ENCODE data around the gene SCGB1D4. TPM values are rescaled to one million over a fixed set of nuclear protein-coding genes. Genes with fewer than 3 reads are reported as not detected.

The SCGB1D4 gene
- total and polyA plus RNA-seq, 2 of the 4 experiments (the other 2 are of a cell fraction), result not detected

DNA sequence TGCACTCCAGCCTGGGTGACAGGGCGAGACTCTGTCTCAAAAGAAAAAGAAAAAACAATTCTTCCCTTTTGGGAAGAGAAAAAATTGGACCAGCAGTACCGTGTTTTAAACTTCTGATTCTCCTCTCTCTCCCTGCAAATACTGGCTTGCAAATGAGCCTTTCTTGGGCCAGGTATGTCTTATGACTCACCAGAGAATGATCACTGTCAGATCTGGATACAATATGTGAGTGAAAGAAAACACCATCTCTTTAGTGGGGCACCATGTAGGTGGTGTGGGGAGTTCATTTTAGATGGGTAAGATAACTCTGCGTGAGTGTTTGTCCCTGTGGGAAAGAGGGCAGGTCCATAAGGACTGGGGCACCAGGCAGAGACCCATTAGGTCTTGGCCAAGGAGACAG is 31.3 kb downstream of the SCGB1D4 start:
- WGBS, 2 experiments (ENCODE audit: extremely low coverage in 2 of 2, insufficient read length in 1 of 2), result 50% methylated on average over 1 of the region's 3 CpGs; no CpG with 5 or more reads in 1 of the 2 experiments

More for the DNA sequence above, 31.3 kb downstream of the SCGB1D4 start:
- no peaks in the 10 kb centered on the region for H3K79me1 ChIP-seq (ENCODE audit: low read depth in 1 of 2, low read length in 2 of 2)
- no peak overlapping the region for H2AK5ac ChIP-seq (ENCODE audit: low read depth, low read length)
- H2BK5ac ChIP-seq (ENCODE audit: low read depth, low read length, poor library complexity, severe bottlenecking), result no peak overlapping the region
- no peak overlapping the region for H2AK9ac ChIP-seq (replicated peaks; ENCODE audit: low read depth, low read length, poor library complexity)
- DNase-seq, result no peak
- in situ Hi-C loops (cut with MboI; ENCODE audit: low sequenced_read_pairs), result no loop called here
- dilution Hi-C loops (cut with HindIII; ENCODE audit: low sequenced_read_pairs, unreplicated experiment), result no loop called here
- H4K5ac ChIP-seq (ENCODE audit: low read depth, low read length), result no peak overlapping the region
- intact Hi-C loops (cut with micrococcal nuclease), result no loop called here
- ATAC-seq (ENCODE audit: low read depth), result no peak
- H3K9me3 ChIP-seq (ENCODE audit: control insufficient read depth, insufficient read depth, low read length), result no peaks in the 10 kb centered on the region
- H4K20me1 ChIP-seq (ENCODE audit: insufficient read depth, low read length), result no peaks in the 10 kb centered on the region
- H2BK15ac ChIP-seq (ENCODE audit: low read depth, low read length), result no peak overlapping the region
- H3K56ac ChIP-seq (ENCODE audit: extremely low read depth, insufficient read depth, low read length), result no peak overlapping the region
- no peak overlapping the region for H3K27ac ChIP-seq (ENCODE audit: insufficient read depth, low read length)
- H3K9me1 ChIP-seq (ENCODE audit: insufficient read depth, low read length), result no peaks in the 10 kb centered on the region; the same call in 1 of the 2 replicates
- no peaks in the 10 kb centered on the region for H3K4me1 ChIP-seq (ENCODE audit: control insufficient read depth, insufficient read depth, low read length)
- H3K4me2 ChIP-seq (ENCODE audit: low read depth, low read length), result no peak overlapping the region
- no peak overlapping the region for H2BK120ac ChIP-seq (ENCODE audit: low read depth, low read length)
- peaks cover 2% of the 10 kb centered on the region; the same call in 1 of the 2 replicates for H3K27me3 ChIP-seq (ENCODE audit: control insufficient read depth, insufficient read depth, low read length)
- H4K91ac ChIP-seq (ENCODE audit: insufficient read depth, low read depth, low read length), result no peak overlapping the region
- CTCF ChIA-PET, result no interaction called here
- no peak overlapping the region for H4K8ac ChIP-seq (ENCODE audit: low read depth in 2 of 2, low read length in 2 of 2)
- POLR2A ChIA-PET (ENCODE audit: unreplicated experiment), result no interaction called here
- no peak overlapping the region for H3K4me3 ChIP-seq (ENCODE audit: insufficient read depth, low read depth, low read length)
- no peak overlapping the region for H3K4ac ChIP-seq (ENCODE audit: low read depth, low read length)
- no peak for TF ChIP-seq RFX5 (IDR thresholded peaks at IDR 0.05; ENCODE audit: low read depth, low read length)
- TF ChIP-seq POLR2A (IDR thresholded peaks at IDR 0.05; ENCODE audit: low read depth, low read length), result no peak
- no peak for TF ChIP-seq BHLHE40 (IDR thresholded peaks at IDR 0.05; ENCODE audit: low read depth, low read length)
- TF ChIP-seq CEBPB (IDR thresholded peaks at IDR 0.05; ENCODE audit: low read depth, low read length), result no peak
- no peak for TF ChIP-seq CHD1 (IDR thresholded peaks at IDR 0.05; ENCODE audit: low read depth, low read length)
- TF ChIP-seq, protein P1, sequence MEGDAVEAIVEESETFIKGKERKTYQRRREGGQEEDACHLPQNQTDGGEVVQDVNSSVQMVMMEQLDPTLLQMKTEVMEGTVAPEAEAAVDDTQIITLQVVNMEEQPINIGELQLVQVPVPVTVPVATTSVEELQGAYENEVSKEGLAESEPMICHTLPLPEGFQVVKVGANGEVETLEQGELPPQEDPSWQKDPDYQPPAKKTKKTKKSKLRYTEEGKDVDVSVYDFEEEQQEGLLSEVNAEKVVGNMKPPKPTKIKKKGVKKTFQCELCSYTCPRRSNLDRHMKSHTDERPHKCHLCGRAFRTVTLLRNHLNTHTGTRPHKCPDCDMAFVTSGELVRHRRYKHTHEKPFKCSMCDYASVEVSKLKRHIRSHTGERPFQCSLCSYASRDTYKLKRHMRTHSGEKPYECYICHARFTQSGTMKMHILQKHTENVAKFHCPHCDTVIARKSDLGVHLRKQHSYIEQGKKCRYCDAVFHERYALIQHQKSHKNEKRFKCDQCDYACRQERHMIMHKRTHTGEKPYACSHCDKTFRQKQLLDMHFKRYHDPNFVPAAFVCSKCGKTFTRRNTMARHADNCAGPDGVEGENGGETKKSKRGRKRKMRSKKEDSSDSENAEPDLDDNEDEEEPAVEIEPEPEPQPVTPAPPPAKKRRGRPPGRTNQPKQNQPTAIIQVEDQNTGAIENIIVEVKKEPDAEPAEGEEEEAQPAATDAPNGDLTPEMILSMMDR (conservative IDR thresholded peaks at IDR 0.05; ENCODE audit: low read depth, low read length), result no peak
- TF ChIP-seq RCOR1 (IDR thresholded peaks at IDR 0.05; ENCODE audit: insufficient replicate concordance, low read length), result no peak
- TF ChIP-seq MXI1 (IDR thresholded peaks at IDR 0.05; ENCODE audit: borderline replicate concordance, low read depth, low read length), result no peak
- TF ChIP-seq MAFK (IDR thresholded peaks at IDR 0.05; ENCODE audit: low read depth, low read length), result no peak
- H3K9ac ChIP-seq (ENCODE audit: low read depth, low read length), result no peak overlapping the region
- H3K23ac ChIP-seq (ENCODE audit: low read depth, low read length), result no peak overlapping the region
- no peak overlapping the region for H3K14ac ChIP-seq (replicated peaks; ENCODE audit: low read depth, low read length)
- no peak overlapping the region for H2BK20ac ChIP-seq (ENCODE audit: low read depth, low read length)
- BruUV-seq (replicated peaks), result no TSS peak
- no peaks in the 10 kb centered on the region for H3K36me3 ChIP-seq (ENCODE audit: control insufficient read depth, insufficient read depth, low read length)
- H2AFZ ChIP-seq (replicated peaks; ENCODE audit: low read length, poor library complexity), result no peak overlapping the region
- H3K18ac ChIP-seq (ENCODE audit: low read depth, low read length), result no peak overlapping the region
